Ascending aorta (tissue), 2 donors: Measurements from ENCODE around the gene KIF17. TPM values are rescaled to one million over a fixed set of nuclear protein-coding genes. Genes with fewer than 3 reads are reported as not detected.

Experiments used
- DNase-seq, 2 donors: peaks; one replicate each; pipeline ENCODE4 v3.0.0-alpha.2; 2019; ENCODE audit warnings: low spot score in 2 of 2
- H3K27ac ChIP-seq, 2 donors: fragments of 200-600 bp; sonication (generic); one replicate each; pipeline ENCODE4 v1.5.1; 2016 to 2017; ENCODE audit warnings: mild to moderate bottlenecking in 1 of 2
- H3K27me3 ChIP-seq: fragments of 200-600 bp; sonication (generic); one replicate; pipeline ENCODE4 v1.5.1; 2017
- H3K36me3 ChIP-seq, 2 donors: fragments of 200-600 bp; sonication (generic); one replicate each; pipeline ENCODE4 v1.5.1; 2016
- H3K4me1 ChIP-seq, 2 donors: fragments of 200-600 bp; sonication (generic); one replicate each; pipeline ENCODE4 v1.5.1; 2016 to 2017; ENCODE audit warnings: mild to moderate bottlenecking in 1 of 2
- H3K4me3 ChIP-seq, 2 donors: fragments of 200-600 bp; sonication (generic); one replicate each; pipeline ENCODE4 v1.5.1; 2016 to 2017; ENCODE audit warnings: mild to moderate bottlenecking in 1 of 2
- H3K9me3 ChIP-seq, 2 donors: fragments of 200-600 bp; sonication (generic); one replicate each; pipeline ENCODE4 v1.5.1; 2016
- intact Hi-C: fragments of 100-400 bp; cut with DNase I; formaldehyde crosslinking; loops from one replicate; pipeline ENCODE4 v1.15.1; 2023
- total RNA-seq: library from RNA; depleted of rRNA; stranded (reverse); fragments of >200 nt; gene quantifications from one replicate; pipeline ENCODE4 v1.1.0, GENCODE V29; 2016
- TF ChIP-seq, protein P1 (sequence below), 3 experiments: fragments of 200-600 bp in 2 of 3; fragments of 450-650 bp in 1 of 3; sonication (generic) in 2 of 3; IDR thresholded peaks; one replicate each; pipeline ENCODE4 v1.5.1; 2016 to 2019; ENCODE audit warnings: antibody characterized with exemption in 3 of 3, mild to moderate bottlenecking in 1 of 3, moderate library complexity in 1 of 3

KIF17 gene
- total RNA-seq, 1 donor from 2014 or later, result 18.5 TPM

GRCh38 chr1:20733360-20733975 lies 15.7 kb upstream of the KIF17 start:
- H3K27ac ChIP-seq, result peak overlapping the region; percentile 63 to 85
- TF ChIP-seq, protein P1, sequence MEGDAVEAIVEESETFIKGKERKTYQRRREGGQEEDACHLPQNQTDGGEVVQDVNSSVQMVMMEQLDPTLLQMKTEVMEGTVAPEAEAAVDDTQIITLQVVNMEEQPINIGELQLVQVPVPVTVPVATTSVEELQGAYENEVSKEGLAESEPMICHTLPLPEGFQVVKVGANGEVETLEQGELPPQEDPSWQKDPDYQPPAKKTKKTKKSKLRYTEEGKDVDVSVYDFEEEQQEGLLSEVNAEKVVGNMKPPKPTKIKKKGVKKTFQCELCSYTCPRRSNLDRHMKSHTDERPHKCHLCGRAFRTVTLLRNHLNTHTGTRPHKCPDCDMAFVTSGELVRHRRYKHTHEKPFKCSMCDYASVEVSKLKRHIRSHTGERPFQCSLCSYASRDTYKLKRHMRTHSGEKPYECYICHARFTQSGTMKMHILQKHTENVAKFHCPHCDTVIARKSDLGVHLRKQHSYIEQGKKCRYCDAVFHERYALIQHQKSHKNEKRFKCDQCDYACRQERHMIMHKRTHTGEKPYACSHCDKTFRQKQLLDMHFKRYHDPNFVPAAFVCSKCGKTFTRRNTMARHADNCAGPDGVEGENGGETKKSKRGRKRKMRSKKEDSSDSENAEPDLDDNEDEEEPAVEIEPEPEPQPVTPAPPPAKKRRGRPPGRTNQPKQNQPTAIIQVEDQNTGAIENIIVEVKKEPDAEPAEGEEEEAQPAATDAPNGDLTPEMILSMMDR (IDR thresholded peaks at IDR 0.05), result no peak
- peaks cover 7 to 19% of the 10 kb centered on the region in 2 donors for H3K4me1 ChIP-seq
- peak in 1 of 2 donors; percentile 62 for DNase-seq
- H3K27me3 ChIP-seq, result peaks cover 5% of the 10 kb centered on the region
- no peaks in the 10 kb centered on the region for H3K9me3 ChIP-seq
- peaks cover 6 to 15% of the 10 kb centered on the region in 2 donors for H3K36me3 ChIP-seq
- intact Hi-C loops, result loop anchor here (1.0 to 10.0 kb wide), 5 partner anchors 37 to 609 kb away; partner anchors contain the start of genes DDOST and HP1BP3
- H3K4me3 ChIP-seq, result peak overlapping the region; percentile 70 to 85

DNA sequence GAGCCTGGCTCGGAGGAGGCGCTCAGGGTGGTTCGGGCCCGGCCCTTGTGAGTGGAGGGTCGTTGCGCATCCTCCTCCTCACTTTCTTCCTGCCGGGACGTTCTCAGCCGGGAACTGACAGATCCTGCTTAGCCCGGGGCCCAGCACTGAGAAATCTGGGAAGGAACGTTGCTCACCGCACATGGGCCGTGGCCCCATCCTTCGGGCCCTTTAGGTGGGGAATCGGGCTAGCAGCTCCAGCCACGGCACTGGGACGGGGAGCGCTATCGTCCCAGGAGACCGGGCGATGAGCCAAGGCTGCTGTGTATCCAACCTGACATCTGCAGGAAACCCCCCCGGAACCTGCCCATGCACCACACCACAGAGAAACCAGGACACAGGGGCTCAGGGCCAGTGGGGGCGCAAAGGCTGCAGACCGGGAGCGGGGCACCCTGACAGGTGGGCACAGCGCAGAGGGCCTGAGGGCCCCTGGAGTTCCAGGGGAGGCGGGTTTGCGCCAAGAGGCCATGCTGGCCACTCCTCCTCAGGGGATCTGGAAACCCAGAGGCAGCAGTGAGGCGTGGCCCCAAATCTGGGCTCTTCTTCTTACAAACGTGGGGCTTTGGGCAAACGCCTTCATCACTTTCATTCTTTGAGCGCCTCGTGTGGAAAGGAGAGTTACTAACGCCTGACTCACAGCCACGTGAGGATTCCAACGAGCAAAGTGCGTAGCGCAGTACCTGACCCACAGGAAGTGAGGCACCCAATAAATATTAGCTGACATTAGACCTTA lies 15.0 kb upstream of the KIF17 start, which contains the start of gene SH2D5:
Gene SH2D5 (minus strand): TSS at position 116 of the 772 bp plus-strand sequence. CDS start 4,659 bp downstream, outside the sequence.
- peak; percentile 68 to 94 for DNase-seq
- TF ChIP-seq, protein P1 (IDR thresholded peaks at IDR 0.05), result peak; percentile 19 to 38 (median 27)
- H3K9me3 ChIP-seq, result no peaks in the 10 kb centered on the region

GRCh38 chr1:20732071-20732587 lies 14.3 kb upstream of the KIF17 start:
- TF ChIP-seq, protein P1 (IDR thresholded peaks at IDR 0.05), result no peak
- Histone ChIP-seq H3K4me1 (peaks cover 7 to 19% of the 10 kb centered on the region in 2 donors), H3K9me3 (no peaks in the 10 kb centered on the region), H3K36me3 (peaks cover 1 to 2% of the 10 kb centered on the region in 2 donors), H3K27ac (peak overlapping the region; percentile 66 to 85), H3K27me3 (peaks cover 5% of the 10 kb centered on the region), H3K4me3 (peak overlapping the region; percentile 70 to 85)
- peak in 1 of 2 donors; percentile 79 for DNase-seq
- intact Hi-C loops, result loop anchor here (5.0 to 10.0 kb wide), 2 partner anchors 207 to 610 kb away; no protein-coding TSS in a partner anchor

More for the DNA sequence above, 15.0 kb upstream of the KIF17 start, which contains the start of gene SH2D5:
- intact Hi-C loops, result loop anchor here (1.0 to 10.0 kb wide), 5 partner anchors 36 to 610 kb away; partner anchors contain the start of genes DDOST and HP1BP3
- peak within 1 kb of the TSS; percentile 66 to 85 for H3K27ac ChIP-seq
- peaks cover 7 to 19% of the 10 kb centered on the region in 2 donors for H3K4me1 ChIP-seq
- H3K27me3 ChIP-seq, result peaks cover 5% of the 10 kb centered on the region
- H3K36me3 ChIP-seq, result peaks cover 6 to 8% of the 10 kb centered on the region in 2 donors
- H3K4me3 ChIP-seq, result peak within 1 kb of the TSS; percentile 70 to 85

DNA sequence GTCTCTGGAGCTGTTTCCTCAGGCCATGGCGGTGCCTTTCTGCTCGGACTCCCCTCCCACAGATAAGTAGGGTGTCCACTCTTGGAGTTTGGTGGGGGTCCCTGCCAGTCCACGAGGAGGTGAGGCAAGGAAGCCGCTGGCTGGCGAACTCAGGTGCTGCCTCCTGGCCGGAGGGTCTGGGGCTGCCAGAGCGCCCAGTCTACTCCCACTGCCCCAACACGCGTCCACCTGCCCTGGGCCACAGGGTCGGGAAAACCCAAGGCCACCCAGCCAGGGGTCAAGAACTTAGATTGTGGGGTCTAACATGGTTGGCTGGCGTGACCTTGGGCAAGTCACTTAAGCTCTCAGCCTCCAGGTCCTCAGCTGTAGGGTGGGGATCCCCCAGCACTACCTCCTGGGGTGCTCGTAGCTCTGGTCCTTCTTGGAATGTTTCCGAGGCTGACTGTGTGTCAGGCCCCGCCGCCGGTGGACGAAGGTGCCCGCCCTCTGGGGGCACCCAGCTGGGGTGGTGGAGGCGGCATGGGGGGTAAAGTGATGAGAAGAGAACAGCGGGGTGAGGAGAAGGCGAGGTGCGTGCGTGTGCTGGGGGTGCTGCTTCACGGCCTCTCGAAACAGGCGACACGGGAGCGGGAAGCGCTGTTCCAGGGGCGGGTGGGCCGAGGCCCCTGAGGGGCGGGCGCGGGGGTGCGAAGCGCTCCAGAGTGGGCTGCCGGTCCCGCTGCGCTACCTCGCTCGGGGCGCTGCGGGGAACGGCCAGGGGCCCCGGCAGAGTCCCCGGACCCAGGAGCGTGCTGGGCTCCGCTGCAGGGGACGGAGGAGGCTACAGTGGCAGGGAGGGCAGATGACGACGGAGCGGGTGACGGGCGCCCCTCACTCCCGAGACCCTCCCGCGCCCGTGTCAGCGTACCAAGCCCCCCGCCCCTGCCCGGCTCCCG lies 13.5 kb upstream of the KIF17 start:
- intact Hi-C loops, result loop anchor here (5.0 to 10.0 kb wide), 2 partner anchors 207 to 611 kb away; no protein-coding TSS in a partner anchor
- Histone ChIP-seq H3K36me3 (no peaks in the 10 kb centered on the region), H3K27ac (no peak overlapping the region), H3K4me3 (peak overlapping the region; percentile 70 to 85), H3K27me3 (peaks cover 5% of the 10 kb centered on the region), H3K9me3 (no peaks in the 10 kb centered on the region), H3K4me1 (peaks cover 7 to 19% of the 10 kb centered on the region in 2 donors)
- TF ChIP-seq, protein P1 (IDR thresholded peaks at IDR 0.05), result no peak
- DNase-seq, result no peak
